HL-60 (cell line): ENCODE results near the gene ZNF112.

ENCODE experiments used
- DNase-seq, 2 experiments: peaks; one replicate each; pipeline ENCODE4 v3.0.0-alpha.2; 2010 to 2020; ENCODE audit warnings: low read depth in 1 of 2, low spot score in 1 of 2
- H3K27ac ChIP-seq: fragments of 250-450 bp; sonication (Bioruptor Pico); replicated peaks from 2 replicates; pipeline ENCODE4 v1.5.1; 2020; ENCODE audit warnings: mild to moderate bottlenecking, moderate library complexity
- H3K27me3 ChIP-seq: fragments of 250-450 bp; sonication (Bioruptor Pico); 2 replicates; pipeline ENCODE4 v1.5.1; 2021; ENCODE audit warnings: mild to moderate bottlenecking, moderate library complexity; ENCODE audit not compliant: insufficient read depth, poor library complexity, severe bottlenecking
- H3K4me3 ChIP-seq: replicated peaks from 2 replicates; pipeline ENCODE4 v1.5.1; 2011; ENCODE audit warnings: mild to moderate bottlenecking, control low read depth, low read length; ENCODE audit not compliant: insufficient read depth
- CTCF ChIP-seq: IDR thresholded peaks from one replicate; pipeline ENCODE4 v1.5.1; 2011; ENCODE audit warnings: low read length, control low read depth, inconsistent platforms; ENCODE audit not compliant: insufficient read depth
- GABPA ChIP-seq: IDR thresholded peaks from 2 replicates; pipeline ENCODE4 v1.6.1; 2012; ENCODE audit warnings: low read depth
- POLR2AphosphoS5 ChIP-seq: IDR thresholded peaks from 2 replicates; pipeline ENCODE4 v1.6.1; 2012; ENCODE audit warnings: low read depth
- REST ChIP-seq: IDR thresholded peaks from 2 replicates; pipeline ENCODE4 v1.6.1; 2012; ENCODE audit warnings: low read depth; ENCODE audit not compliant: insufficient replicate concordance
- SPI1 ChIP-seq: IDR thresholded peaks from 2 replicates; pipeline ENCODE4 v1.6.1; 2012; ENCODE audit warnings: low read depth, mild to moderate bottlenecking, borderline replicate concordance

ZNF112 gene

GRCh38 chr19:44315883-44316282 is 40.6 kb downstream of the ZNF112 start:
- no peak for DNase-seq
- H3K4me3 ChIP-seq: no peak overlapping the region
- no peak for TF ChIP-seq GABPA
- TF ChIP-seq POLR2AphosphoS5: no peak
- TF ChIP-seq CTCF: no peak
- no peak for TF ChIP-seq SPI1
- no peak for TF ChIP-seq REST
- H3K27ac ChIP-seq: no peak overlapping the region
- H3K27me3 ChIP-seq: no peaks in the 10 kb centered on the region

GRCh38 chr19:44313231-44313630 is 43.2 kb downstream of the ZNF112 start:
- DNase-seq: no peak
- no peak overlapping the region for H3K4me3 ChIP-seq
- TF ChIP-seq REST: no peak
- TF ChIP-seq CTCF: no peak
- no peak for TF ChIP-seq SPI1
- no peak for TF ChIP-seq GABPA
- no peak for TF ChIP-seq POLR2AphosphoS5
- no peaks in the 10 kb centered on the region for H3K27me3 ChIP-seq
- no peak overlapping the region for H3K27ac ChIP-seq

GRCh38 chr19:44308011-44308410 is 48.5 kb downstream of the ZNF112 start:
- Histone ChIP-seq H3K27me3 (no peaks in the 10 kb centered on the region), H3K27ac (no peak overlapping the region), H3K4me3 (no peak overlapping the region)
- peak; percentile 16 to 42 for DNase-seq
- no peak for TF ChIP-seq SPI1
- TF ChIP-seq GABPA: no peak
- no peak for TF ChIP-seq POLR2AphosphoS5
- no peak for TF ChIP-seq CTCF
- no peak for TF ChIP-seq REST
